Measurements from ENCODE around the gene OSBPL10.

- no peak for TF ChIP-seq POLR2A (IDR thresholded peaks at IDR 0.05)
- TF ChIP-seq CTCF (IDR thresholded peaks at IDR 0.05), result no peak
Measured at GRCh38 chr3:31968369-31968926, 12.6 kb downstream of the OSBPL10 start.

All from stomach (tissue), 4 donors.